ENCODE measurements around the gene DDX20.

Gene DDX20

DNA sequence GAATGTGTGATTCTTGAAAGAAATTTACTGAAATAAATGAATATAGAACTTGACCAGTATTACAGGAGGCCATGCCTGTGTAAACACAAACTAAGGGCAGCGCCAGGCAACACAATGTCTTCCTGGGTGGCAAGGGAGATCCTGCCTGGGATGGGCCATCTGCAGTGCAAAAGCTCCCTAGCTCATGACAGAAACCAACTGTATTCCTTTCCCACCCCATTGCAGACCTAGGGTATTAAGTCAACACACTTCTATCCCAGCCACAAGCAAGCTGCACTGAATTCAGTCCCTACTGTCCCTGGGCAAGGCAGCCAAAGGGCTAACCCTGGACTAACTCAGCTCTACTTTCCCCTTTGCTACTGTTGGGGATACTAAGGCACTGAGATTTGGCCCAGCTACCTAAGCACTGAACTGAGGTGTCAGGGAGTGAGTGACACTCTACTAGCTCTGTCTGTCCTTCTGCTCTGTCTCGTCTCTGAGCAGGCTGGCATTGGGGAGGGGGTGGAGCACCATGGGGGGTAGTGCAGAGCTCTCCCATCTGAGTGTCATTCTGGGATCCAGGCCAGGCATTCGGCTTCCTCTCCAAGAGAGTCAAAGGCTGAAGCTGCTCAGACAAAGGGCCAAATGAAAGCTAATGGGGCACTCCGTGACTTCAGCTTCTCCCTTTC, 19.0 kb upstream of the DDX20 start:
- DNase-seq, result no peak
- H3K4me3 ChIP-seq (ENCODE audit: low read depth, low read length), result no peak overlapping the region
- no peaks in the 10 kb centered on the region for H3K27me3 ChIP-seq (replicated peaks)
- TF ChIP-seq, protein P1, sequence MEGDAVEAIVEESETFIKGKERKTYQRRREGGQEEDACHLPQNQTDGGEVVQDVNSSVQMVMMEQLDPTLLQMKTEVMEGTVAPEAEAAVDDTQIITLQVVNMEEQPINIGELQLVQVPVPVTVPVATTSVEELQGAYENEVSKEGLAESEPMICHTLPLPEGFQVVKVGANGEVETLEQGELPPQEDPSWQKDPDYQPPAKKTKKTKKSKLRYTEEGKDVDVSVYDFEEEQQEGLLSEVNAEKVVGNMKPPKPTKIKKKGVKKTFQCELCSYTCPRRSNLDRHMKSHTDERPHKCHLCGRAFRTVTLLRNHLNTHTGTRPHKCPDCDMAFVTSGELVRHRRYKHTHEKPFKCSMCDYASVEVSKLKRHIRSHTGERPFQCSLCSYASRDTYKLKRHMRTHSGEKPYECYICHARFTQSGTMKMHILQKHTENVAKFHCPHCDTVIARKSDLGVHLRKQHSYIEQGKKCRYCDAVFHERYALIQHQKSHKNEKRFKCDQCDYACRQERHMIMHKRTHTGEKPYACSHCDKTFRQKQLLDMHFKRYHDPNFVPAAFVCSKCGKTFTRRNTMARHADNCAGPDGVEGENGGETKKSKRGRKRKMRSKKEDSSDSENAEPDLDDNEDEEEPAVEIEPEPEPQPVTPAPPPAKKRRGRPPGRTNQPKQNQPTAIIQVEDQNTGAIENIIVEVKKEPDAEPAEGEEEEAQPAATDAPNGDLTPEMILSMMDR (IDR thresholded peaks at IDR 0.05; ENCODE audit: low read depth, low read length, missing control alignments), result no peak
- in situ Hi-C loops (cut with HindIII; ENCODE audit: low pct_ligation_motif_present, low sequenced_read_pairs), result no loop called here
- no peak overlapping the region for H3K27ac ChIP-seq
- H3K36me3 ChIP-seq (replicated peaks), result no peaks in the 10 kb centered on the region

DNA sequence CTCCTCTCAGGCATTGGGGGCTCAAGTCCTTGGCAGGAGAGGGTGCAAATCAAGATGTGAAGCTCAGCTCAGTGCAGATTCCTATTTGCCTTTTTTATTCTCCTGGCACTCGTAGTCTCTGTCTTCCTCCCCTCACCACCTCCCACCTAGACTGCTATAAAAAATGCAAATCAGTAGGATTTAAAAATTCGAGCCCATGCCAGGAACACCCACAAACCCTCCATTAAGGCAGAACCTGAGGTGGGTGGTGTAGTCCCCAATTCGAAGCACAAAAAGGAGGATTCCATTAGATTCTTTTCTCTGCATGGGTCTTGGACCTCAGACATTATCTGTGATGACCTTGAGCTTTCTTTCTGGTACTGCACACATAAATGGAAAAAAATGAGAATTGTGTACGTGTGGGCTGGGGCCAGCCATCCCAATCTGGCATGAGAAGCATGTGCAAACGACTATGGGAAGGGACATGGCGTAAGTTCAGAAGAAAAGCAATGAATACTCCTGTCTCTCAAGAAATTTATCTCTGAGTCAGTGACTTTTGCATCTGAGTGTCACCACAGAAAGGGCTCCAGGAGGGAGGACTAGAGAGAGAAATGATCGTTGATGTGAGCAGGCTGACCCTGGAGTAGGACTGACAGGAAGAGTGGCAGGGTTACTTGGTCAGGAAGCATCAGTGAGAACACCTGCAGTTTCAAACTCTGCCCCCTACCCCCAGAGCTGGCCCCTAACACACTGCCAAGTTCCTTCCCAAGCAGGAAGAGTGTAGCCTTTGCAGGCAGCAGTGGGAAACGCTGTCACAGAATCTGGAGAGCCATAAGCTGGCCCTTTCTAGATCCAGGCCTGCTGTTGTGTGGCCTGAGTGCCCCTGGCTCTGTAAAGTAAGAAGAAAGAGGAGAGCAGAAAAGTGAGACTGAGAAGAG, 18.2 kb upstream of the DDX20 start:
- in situ Hi-C loops (cut with HindIII; ENCODE audit: low pct_ligation_motif_present, low sequenced_read_pairs), result no loop called here
- TF ChIP-seq, protein P1 (IDR thresholded peaks at IDR 0.05; ENCODE audit: low read depth, low read length, missing control alignments), result no peak
- Histone ChIP-seq H3K27ac (no peak overlapping the region), H3K36me3 (replicated peaks) (no peaks in the 10 kb centered on the region), H3K27me3 (replicated peaks) (no peaks in the 10 kb centered on the region), H3K4me3 (ENCODE audit: low read depth, low read length) (no peak overlapping the region)
- no peak for DNase-seq

DNA sequence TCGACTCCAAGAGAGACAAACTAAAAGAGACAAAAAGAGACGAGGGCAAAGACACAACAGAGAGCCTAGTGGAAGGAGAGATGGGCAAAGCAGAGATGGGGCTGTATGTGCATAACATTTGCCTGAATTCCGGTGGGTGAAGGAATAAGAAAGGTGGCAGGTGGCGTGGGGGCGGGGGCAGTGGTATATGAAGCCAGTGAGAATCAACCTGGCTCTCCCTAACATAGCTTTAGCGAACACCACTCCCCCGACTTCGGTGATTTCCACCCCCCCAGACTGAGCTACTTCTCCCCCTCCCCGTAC, 17.6 kb upstream of the DDX20 start:
- in situ Hi-C loops (cut with HindIII; ENCODE audit: low pct_ligation_motif_present, low sequenced_read_pairs), result no loop called here
- Histone ChIP-seq H3K27me3 (replicated peaks) (no peaks in the 10 kb centered on the region), H3K4me3 (ENCODE audit: low read depth, low read length) (peak overlapping the region; percentile 64), H3K36me3 (replicated peaks) (no peaks in the 10 kb centered on the region), H3K27ac (no peak overlapping the region)
- TF ChIP-seq, protein P1 (IDR thresholded peaks at IDR 0.05; ENCODE audit: low read depth, low read length, missing control alignments), result no peak
- no peak for DNase-seq

DNA sequence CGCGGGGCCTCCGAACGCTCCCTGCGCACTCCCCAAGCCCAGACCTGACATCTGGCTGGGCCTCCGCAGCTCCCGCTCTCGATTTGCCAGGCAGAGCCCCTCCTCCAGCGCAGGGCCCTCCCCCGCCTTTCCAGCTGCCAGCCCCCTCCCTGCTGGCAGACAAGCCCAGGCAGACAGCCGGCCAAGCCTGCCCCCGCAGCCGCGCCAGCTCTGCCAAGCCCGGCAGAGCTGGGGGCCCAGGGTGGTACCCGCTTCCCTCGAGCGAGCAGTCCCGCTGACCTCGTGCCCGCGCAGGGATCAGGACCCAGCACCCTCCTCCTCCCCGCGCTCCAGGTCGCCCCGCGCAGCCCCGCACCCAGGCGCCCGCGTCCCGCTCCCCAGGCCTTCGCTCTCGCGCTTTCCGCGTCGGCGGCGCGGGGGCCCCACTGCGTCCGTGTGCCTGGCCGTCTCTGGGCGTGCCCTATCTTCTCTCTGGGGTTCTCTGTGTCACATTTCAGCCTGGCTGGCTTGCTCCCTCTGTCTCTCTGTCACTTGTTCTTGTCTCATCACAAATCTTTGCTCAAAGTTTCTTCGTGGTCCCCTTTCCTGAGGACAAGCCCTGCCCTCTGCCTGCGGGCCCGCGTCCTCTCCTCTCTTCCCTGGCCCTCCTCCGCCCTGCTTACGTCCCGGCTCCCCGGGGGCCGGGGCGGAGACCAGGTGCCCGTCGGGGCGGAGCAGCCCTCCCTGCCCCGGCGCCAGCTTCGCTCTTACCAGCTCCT, 17.1 kb upstream of the DDX20 start:
- in situ Hi-C loops (cut with HindIII; ENCODE audit: low pct_ligation_motif_present, low sequenced_read_pairs), result no loop called here
- Histone ChIP-seq H3K4me3 (ENCODE audit: low read depth, low read length) (peak overlapping the region; percentile 64), H3K36me3 (replicated peaks) (no peaks in the 10 kb centered on the region), H3K27me3 (replicated peaks) (no peaks in the 10 kb centered on the region), H3K27ac (no peak overlapping the region)
- TF ChIP-seq, protein P1 (IDR thresholded peaks at IDR 0.05; ENCODE audit: low read depth, low read length, missing control alignments), result no peak
- DNase-seq, result no peak

DNA sequence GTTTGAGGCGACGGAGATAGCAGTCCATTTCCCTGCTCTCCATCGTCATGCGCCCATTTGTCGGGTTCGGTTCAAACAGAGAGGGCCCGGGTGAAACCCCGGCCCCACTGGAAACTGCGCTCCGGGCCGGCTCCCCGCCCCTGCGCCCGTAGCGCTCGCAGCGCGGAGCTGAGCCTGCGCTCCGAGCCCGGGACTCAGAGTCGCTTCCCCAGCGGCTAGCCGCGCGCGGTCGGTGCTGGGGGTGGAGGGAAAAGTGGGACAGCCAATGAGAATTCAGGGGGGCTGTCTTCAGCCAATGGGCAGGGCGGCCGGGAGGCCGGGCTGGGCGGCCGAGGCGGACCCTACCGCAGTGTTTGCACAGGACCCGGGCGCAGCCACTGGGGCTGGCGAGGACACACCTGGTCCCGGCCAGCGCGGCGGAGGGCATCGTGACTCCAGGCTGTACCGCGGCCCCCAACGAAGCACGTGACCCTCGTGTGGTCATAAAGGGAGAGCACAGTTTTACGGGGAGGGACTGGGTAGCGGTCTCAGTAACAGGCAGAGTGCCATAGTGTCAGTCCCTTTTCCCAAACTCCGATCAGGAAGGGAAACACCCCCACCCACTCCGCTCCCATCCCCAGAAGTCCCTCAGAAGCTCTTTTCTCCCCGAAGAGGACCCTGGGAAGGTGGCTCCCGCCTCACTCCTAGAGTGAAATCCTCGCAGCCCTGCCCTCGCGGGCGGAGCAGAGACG, 16.3 kb upstream of the DDX20 start, which contains the start of gene INKA2:
INKA2 (minus strand) TSS at position 202 of the 731 bp plus-strand sequence; CDS start at position 49, 153 bp downstream.
- TF ChIP-seq, protein P1 (IDR thresholded peaks at IDR 0.05; ENCODE audit: low read depth, low read length, missing control alignments), result peak; percentile 1
- no peak within 1 kb of the TSS for H3K27ac ChIP-seq
- no peaks in the 10 kb centered on the region for H3K36me3 ChIP-seq (replicated peaks)
- peak within 1 kb of the TSS; percentile 64 for H3K4me3 ChIP-seq (ENCODE audit: low read depth, low read length)
- in situ Hi-C loops (cut with HindIII; ENCODE audit: low pct_ligation_motif_present, low sequenced_read_pairs), result no loop called here
- peak; percentile 70 for DNase-seq
- H3K27me3 ChIP-seq (replicated peaks), result no peaks in the 10 kb centered on the region
